HEK293T (cell line): ENCODE data around the gene NR6A1.

ENCODE experiments used
- BHLHE40 ChIP-seq: fragments of 450-650 bp; IDR thresholded peaks from 2 replicates; pipeline ENCODE4 v1.6.1; 2016; ENCODE audit warnings: mild to moderate bottlenecking, moderate library complexity, borderline replicate concordance
- ELF4 ChIP-seq: fragments of 450-650 bp; IDR thresholded peaks from 2 replicates; pipeline ENCODE4 v1.6.1; 2017; ENCODE audit warnings: antibody characterized with exemption
- FOXA1 ChIP-seq: fragments of 450-650 bp; IDR thresholded peaks from 2 replicates; pipeline ENCODE4 v1.6.1; 2016; ENCODE audit warnings: mild to moderate bottlenecking
- FOXM1 ChIP-seq: fragments of 450-650 bp; IDR thresholded peaks from 2 replicates; pipeline ENCODE4 v1.6.1; 2017; ENCODE audit warnings: mild to moderate bottlenecking, borderline replicate concordance
- SP1 ChIP-seq: fragments of 450-650 bp; IDR thresholded peaks from 2 replicates; pipeline ENCODE4 v1.6.1; 2017
- SUZ12 ChIP-seq: fragments of 450-650 bp; IDR thresholded peaks from 2 replicates; pipeline ENCODE4 v1.6.1; 2016; ENCODE audit warnings: mild to moderate bottlenecking
- TARDBP ChIP-seq: fragments of 450-650 bp; IDR thresholded peaks from 2 replicates; pipeline ENCODE4 v1.6.1; 2016

DNA sequence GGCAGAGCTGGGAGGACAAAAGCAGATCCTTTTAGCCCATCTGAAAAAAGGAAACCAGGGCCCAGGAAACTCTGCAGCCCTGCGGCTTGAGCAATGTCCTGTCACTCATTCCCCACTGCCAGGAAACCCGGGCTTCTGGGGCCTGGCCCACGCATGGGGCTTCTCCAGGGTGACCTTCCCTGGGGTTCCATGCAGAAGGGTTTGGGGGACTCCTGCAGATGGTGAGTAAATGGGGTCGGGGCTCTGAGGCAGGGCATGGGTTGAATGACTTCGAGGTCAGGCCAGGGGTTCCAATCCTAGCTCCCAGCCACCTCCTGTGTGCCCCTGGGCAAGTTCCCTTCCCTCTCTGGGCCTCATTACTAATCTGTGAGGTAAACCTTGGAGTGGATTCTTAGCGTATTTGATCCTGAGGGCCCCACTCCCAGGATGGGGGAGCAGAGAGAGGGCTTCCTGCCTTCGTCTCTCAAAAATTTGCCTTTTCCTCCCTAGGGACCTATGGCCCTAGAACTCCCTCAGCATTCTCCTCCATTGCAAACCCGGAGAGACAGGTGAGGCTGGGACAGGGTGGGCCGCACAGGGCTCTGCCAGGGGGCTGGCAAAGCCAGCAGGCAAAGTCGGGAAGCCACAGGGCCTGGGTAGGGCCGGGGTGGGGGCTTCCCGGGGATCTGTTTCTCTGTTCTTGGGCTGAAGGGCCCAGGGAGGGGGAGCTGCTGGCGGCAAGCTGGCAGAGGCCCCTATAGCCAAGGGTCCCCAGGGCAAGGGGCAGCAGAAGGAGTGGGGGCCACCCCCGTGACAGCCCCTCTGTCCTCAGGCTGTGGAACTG, 295.0 kb downstream of the NR6A1 start:
- no peak for TF ChIP-seq SUZ12
- TF ChIP-seq TARDBP = no peak
- no peak for TF ChIP-seq ELF4
- no peak for TF ChIP-seq FOXA1
- no peak for TF ChIP-seq SP1
- no peak for TF ChIP-seq FOXM1
- TF ChIP-seq BHLHE40 = no peak
